ENCODE data around the gene MAML3. TPM values are rescaled to one million over a fixed set of nuclear protein-coding genes. Genes with fewer than 3 reads are reported as not detected.

The MAML3 gene
- total RNA-seq, 4 donors from 2014 or later: 21.2 to 28.4 (median 22.1) TPM

- intact Hi-C loops (cut with DNase I; ENCODE audit: low total_unique reads): no loop called here
- H3K4me3 ChIP-seq (ENCODE audit: low read depth, poor library complexity, severe bottlenecking): no peak overlapping the region
- no peak for DNase-seq (ENCODE audit: low spot score in 2 of 2)
- WGBS, 2 donors: 94 to 95% methylated on average over 3 of the region's 3 CpGs
- no peak for TF ChIP-seq POLR2A (IDR thresholded peaks at IDR 0.05)
- TF ChIP-seq CTCF (IDR thresholded peaks at IDR 0.05): no peak
Measured at GRCh38 chr4:140133576-140133975, 20.4 kb downstream of the MAML3 start.

GRCh38 chr4:140131675-140132229 lies 22.2 kb downstream of the MAML3 start:
- WGBS, 2 donors: 88 to 96% methylated on average over 5 of the region's 5 CpGs
- TF ChIP-seq CTCF (IDR thresholded peaks at IDR 0.05): no peak
- TF ChIP-seq POLR2A (IDR thresholded peaks at IDR 0.05): no peak
- intact Hi-C loops (cut with DNase I; ENCODE audit: low total_unique reads): no loop called here
- no peak overlapping the region for H3K4me3 ChIP-seq (ENCODE audit: low read depth, poor library complexity, severe bottlenecking)
- DNase-seq (ENCODE audit: low spot score in 2 of 2): no peak

- DNase-seq (ENCODE audit: low spot score in 2 of 2): no peak
- no peak for TF ChIP-seq CTCF (IDR thresholded peaks at IDR 0.05)
- TF ChIP-seq POLR2A (IDR thresholded peaks at IDR 0.05): no peak
- no peak overlapping the region for H3K4me3 ChIP-seq (ENCODE audit: low read depth, poor library complexity, severe bottlenecking)
- intact Hi-C loops (cut with DNase I; ENCODE audit: low total_unique reads): no loop called here
- 76 to 78% methylated on average over 2 of the region's 2 CpGs for WGBS, 2 donors
Measured at GRCh38 chr4:140130677-140131076, 23.3 kb downstream of the MAML3 start.

GRCh38 chr4:140127422-140127821 lies 26.6 kb downstream of the MAML3 start:
- no peak for DNase-seq (ENCODE audit: low spot score in 2 of 2)
- intact Hi-C loops (cut with DNase I; ENCODE audit: low total_unique reads): no loop called here
- WGBS, 2 donors: 98 to 100% methylated on average over 2 of the region's 2 CpGs
- TF ChIP-seq POLR2A (IDR thresholded peaks at IDR 0.05) (no peak), CTCF (IDR thresholded peaks at IDR 0.05) (no peak)
- H3K4me3 ChIP-seq (ENCODE audit: low read depth, poor library complexity, severe bottlenecking): no peak overlapping the region

GRCh38 chr4:140126261-140126660 lies 27.7 kb downstream of the MAML3 start:
- DNase-seq (ENCODE audit: low spot score in 2 of 2): no peak
- intact Hi-C loops (cut with DNase I; ENCODE audit: low total_unique reads): no loop called here
- 80 to 81% methylated on average over 6 of the region's 6 CpGs for WGBS, 2 donors
- H3K4me3 ChIP-seq (ENCODE audit: low read depth, poor library complexity, severe bottlenecking): no peak overlapping the region
- TF ChIP-seq CTCF (IDR thresholded peaks at IDR 0.05) (no peak), POLR2A (IDR thresholded peaks at IDR 0.05) (no peak)

- intact Hi-C loops (cut with DNase I; ENCODE audit: low total_unique reads): no loop called here
- DNase-seq (ENCODE audit: low spot score in 2 of 2): no peak
- 86 to 87% methylated on average over 2 of the region's 2 CpGs for WGBS, 2 donors
- no peak overlapping the region for H3K4me3 ChIP-seq (ENCODE audit: low read depth, poor library complexity, severe bottlenecking)
- TF ChIP-seq POLR2A (IDR thresholded peaks at IDR 0.05) (no peak), CTCF (IDR thresholded peaks at IDR 0.05) (no peak)
Measured at GRCh38 chr4:140125374-140125773, 28.6 kb downstream of the MAML3 start.

Measured in lower leg skin (tissue), 4 donors.